H9 (cell line): ENCODE results near the gene MAP3K20. TPM values are rescaled to one million over a fixed set of nuclear protein-coding genes. Genes with fewer than 3 reads are reported as not detected.
"Not testable (repeated sequence)": the region's sequence is repeated elsewhere in the genome, so short reads cannot be mapped to it uniquely, and the experiment has no call there.

Experiments used
- DNase-seq: peaks from one replicate; pipeline ENCODE4 v3.0.0-alpha.2; 2017
- H2AFZ ChIP-seq: one replicate; pipeline ENCODE4 v1.6.1; 2013; ENCODE audit warnings: mild to moderate bottlenecking, low read length, control low read depth, moderate library complexity
- H2AK5ac ChIP-seq: 2 replicates; pipeline ENCODE4 v1.6.1; 2013; ENCODE audit warnings: low read length, control low read depth, mixed read lengths; ENCODE audit not compliant: insufficient read length
- H2BK120ac ChIP-seq: one replicate; pipeline ENCODE4 v1.6.1; 2013; ENCODE audit warnings: low read depth, mild to moderate bottlenecking, low read length, control low read depth, inconsistent platforms; ENCODE audit not compliant: poor library complexity, severe bottlenecking
- H2BK12ac ChIP-seq: 2 replicates; pipeline ENCODE4 v1.6.1; 2013; ENCODE audit warnings: low read length, control low read depth, mixed read lengths, low read depth; ENCODE audit not compliant: insufficient read length
- H2BK15ac ChIP-seq: 2 replicates; pipeline ENCODE4 v1.6.1; 2013; ENCODE audit warnings: low read depth, low read length, control low read depth
- H2BK20ac ChIP-seq: one replicate; pipeline ENCODE4 v1.6.1; 2013; ENCODE audit warnings: low read depth, mild to moderate bottlenecking, low read length, control low read depth, inconsistent platforms; ENCODE audit not compliant: poor library complexity, severe bottlenecking
- H2BK5ac ChIP-seq: 2 replicates; pipeline ENCODE4 v1.6.1; 2013; ENCODE audit warnings: low read length, control low read depth, mixed read lengths; ENCODE audit not compliant: insufficient read length
- H3K14ac ChIP-seq: 2 replicates; pipeline ENCODE4 v1.6.1; 2013; ENCODE audit warnings: low read length, control low read depth; ENCODE audit not compliant: insufficient read depth
- H3K18ac ChIP-seq: 2 replicates; pipeline ENCODE4 v1.6.1; 2013; ENCODE audit warnings: low read depth, mild to moderate bottlenecking, mixed read lengths, low read length, control low read depth; ENCODE audit not compliant: insufficient read length
- H3K23ac ChIP-seq: 2 replicates; pipeline ENCODE4 v1.6.1; 2013; ENCODE audit warnings: low read length, control low read depth, mixed read lengths, low read depth; ENCODE audit not compliant: insufficient read length
- H3K23me2 ChIP-seq: 2 replicates; pipeline ENCODE4 v1.6.1; 2013; ENCODE audit warnings: low read depth, mild to moderate bottlenecking, mixed read lengths, low read length, control low read depth; ENCODE audit not compliant: insufficient read length, poor library complexity, severe bottlenecking
- H3K27ac ChIP-seq: 2 replicates; pipeline ENCODE4 v1.5.1; 2013; ENCODE audit warnings: low read length, control low read depth, mixed read lengths, low read depth; ENCODE audit not compliant: insufficient read length
- H3K27me3 ChIP-seq: 2 replicates; pipeline ENCODE4 v1.6.1; 2013; ENCODE audit warnings: low read length, control low read depth, inconsistent platforms; ENCODE audit not compliant: insufficient read depth
- H3K4ac ChIP-seq: 2 replicates; pipeline ENCODE4 v1.6.1; 2013; ENCODE audit warnings: low read depth, mild to moderate bottlenecking, control low read depth, inconsistent platforms, low read length, moderate library complexity
- H3K4me1 ChIP-seq: 2 replicates; pipeline ENCODE4 v1.6.1; 2013; ENCODE audit warnings: low read length, control low read depth, inconsistent platforms; ENCODE audit not compliant: insufficient read depth
- H3K4me2 ChIP-seq: 2 replicates; pipeline ENCODE4 v1.6.1; 2013; ENCODE audit warnings: low read length, control low read depth, mixed read lengths; ENCODE audit not compliant: insufficient read length, insufficient read depth
- H3K56ac ChIP-seq: 2 replicates; pipeline ENCODE4 v1.6.1; 2013; ENCODE audit warnings: low read depth, mild to moderate bottlenecking, mixed read lengths, low read length, control low read depth; ENCODE audit not compliant: insufficient read length
- H3K79me1 ChIP-seq: 2 replicates; pipeline ENCODE4 v1.6.1; 2013; ENCODE audit warnings: low read depth, mild to moderate bottlenecking, moderate library complexity, low read length, control low read depth, inconsistent platforms; ENCODE audit not compliant: insufficient read depth, poor library complexity, severe bottlenecking
- H3K79me2 ChIP-seq: 2 replicates; pipeline ENCODE4 v1.6.1; 2013; ENCODE audit warnings: low read length, control low read depth, inconsistent platforms; ENCODE audit not compliant: insufficient read depth
- H3K9ac ChIP-seq: 2 replicates; pipeline ENCODE4 v1.6.1; 2013; ENCODE audit warnings: low read length, control low read depth, mixed read lengths; ENCODE audit not compliant: insufficient read length; ENCODE audit errors: extremely low read depth
- H3K9me3 ChIP-seq: one replicate; pipeline ENCODE4 v1.6.1; 2013; ENCODE audit warnings: low read depth, low read length, inconsistent platforms; ENCODE audit not compliant: control insufficient read depth
- H3T11ph ChIP-seq: one replicate; pipeline ENCODE4 v1.6.1; 2013; ENCODE audit warnings: mild to moderate bottlenecking, low read length, control low read depth, inconsistent platforms
- H4K20me1 ChIP-seq: one replicate; pipeline ENCODE4 v1.6.1; 2013; ENCODE audit not compliant: control insufficient read depth, insufficient read length, insufficient read depth
- H4K5ac ChIP-seq: 2 replicates; pipeline ENCODE4 v1.6.1; 2013; ENCODE audit warnings: low read depth, mild to moderate bottlenecking, mixed read lengths, low read length, control low read depth; ENCODE audit not compliant: insufficient read length
- H4K8ac ChIP-seq: replicated peaks from 2 replicates; pipeline ENCODE4 v1.6.1; 2013; ENCODE audit warnings: low read length, control low read depth, mixed read lengths, low read depth; ENCODE audit not compliant: insufficient read length
- H4K91ac ChIP-seq: 2 replicates; pipeline ENCODE4 v1.6.1; 2013; ENCODE audit warnings: low read depth, mild to moderate bottlenecking, moderate library complexity, mixed read lengths, low read length, control low read depth; ENCODE audit not compliant: insufficient read length
- H3K27ac Mint-ChIP-seq, 3 experiments: 2 replicates in 2 of 3; 3 replicates in 1 of 3; pipeline ENCODE4 v1.8.0; 2020 to 2021; ENCODE audit warnings: mixed read lengths in 3 of 3, mild to moderate bottlenecking in 1 of 3, moderate library complexity in 1 of 3
- H3K27me3 Mint-ChIP-seq: 2 replicates; pipeline ENCODE4 v1.8.0; 2021; ENCODE audit warnings: low read depth, mild to moderate bottlenecking, moderate library complexity, mixed read lengths
- H3K36me3 Mint-ChIP-seq, 3 experiments: 2 replicates in 2 of 3; 3 replicates in 1 of 3; pipeline ENCODE4 v1.8.0; 2020 to 2021; ENCODE audit warnings: low read depth in 3 of 3, mixed read lengths in 3 of 3; ENCODE audit not compliant: insufficient read depth in 1 of 3
- H3K4me1 Mint-ChIP-seq, 2 experiments: 2 replicates each; pipeline ENCODE4 v1.8.0; 2020; ENCODE audit warnings: mixed read lengths in 2 of 2
- H3K4me3 Mint-ChIP-seq, 2 experiments: 2 replicates in 1 of 2; 3 replicates in 1 of 2; pipeline ENCODE4 v1.8.0; 2020 to 2021; ENCODE audit warnings: mild to moderate bottlenecking in 2 of 2, mixed read lengths in 2 of 2, moderate library complexity in 1 of 2
- H3K9me3 Mint-ChIP-seq, 2 experiments: 2 replicates in 1 of 2; 3 replicates in 1 of 2; pipeline ENCODE4 v1.8.0; 2020; ENCODE audit warnings: mild to moderate bottlenecking in 2 of 2, mixed read lengths in 2 of 2, moderate library complexity in 1 of 2
- WGBS: extraction: QIAGEN DNeasy Blood & Tissue Kit; methylation state at CpG from one replicate; pipeline ENCODE4 v1.1.7; 2013; ENCODE audit warnings: missing lambda C conversion rate, low lambda C conversion rate, mixed read lengths; ENCODE audit not compliant: insufficient read length; ENCODE audit errors: extremely low coverage; 5-methylcytosine and 5-hydroxymethylcytosine counted together
- total RNA-seq: library from RNA; stranded (reverse); gene quantifications from 2 replicates; pipeline ENCODE4 v1.2.1, GENCODE V29; 2021
- TF ChIP-seq, protein P1 (sequence below): fragments of 200-600 bp; sonication (generic); conservative IDR thresholded peaks from 3 replicates; pipeline ENCODE4 v1.8.0; 2021; ENCODE audit warnings: antibody characterized with exemption, mild to moderate bottlenecking

Gene MAP3K20
- total RNA-seq, 1 experiment from 2014 or later: 8.7 TPM

DNA sequence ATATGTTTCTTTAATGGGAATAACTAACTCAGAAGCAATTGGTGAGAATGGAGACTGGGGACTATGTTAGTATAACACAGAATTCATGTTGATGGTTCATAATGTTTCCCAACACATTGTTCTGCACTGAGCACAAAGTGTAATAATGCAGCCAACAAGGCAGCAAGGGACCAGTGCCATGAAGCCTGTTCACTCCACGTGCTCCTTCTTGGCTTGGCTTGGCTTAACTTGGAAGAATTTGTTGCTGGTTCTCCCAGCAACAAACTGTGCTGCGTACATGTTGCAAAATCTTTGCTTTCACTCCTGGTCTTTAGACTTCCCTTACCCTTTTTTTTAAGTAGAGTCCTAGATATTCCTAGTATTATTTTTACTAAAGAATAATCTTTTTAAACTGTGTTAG lies 129.7 kb downstream of the MAP3K20 start:
- no peaks in the 10 kb centered on the region for H3K9me3 ChIP-seq
- H4K8ac ChIP-seq: no peak overlapping the region
- H3K23me2 ChIP-seq: no peaks in the 10 kb centered on the region
- no peak overlapping the region for H2BK120ac ChIP-seq
- H3K79me2 ChIP-seq: no peaks in the 10 kb centered on the region
- no peak overlapping the region for H3K23ac ChIP-seq
- H2BK5ac ChIP-seq: no peak overlapping the region
- no peak overlapping the region for H3K9ac ChIP-seq
- no peak overlapping the region for H2AK5ac ChIP-seq
- H2BK12ac ChIP-seq: no peak overlapping the region
- H3K14ac ChIP-seq: no peak overlapping the region
- no peak overlapping the region for H4K5ac ChIP-seq
- no peak overlapping the region for H2AFZ ChIP-seq
- no peaks in the 10 kb centered on the region for H3K36me3 Mint-ChIP-seq
- H3K79me1 ChIP-seq: no peaks in the 10 kb centered on the region
- H3K27me3 Mint-ChIP-seq: no peaks in the 10 kb centered on the region
- no peak overlapping the region for H3K18ac ChIP-seq
- H3K27ac ChIP-seq: no peak overlapping the region
- no peak for DNase-seq
- H2BK20ac ChIP-seq: no peak overlapping the region
- H3K27ac Mint-ChIP-seq: no peak overlapping the region
- H3K4ac ChIP-seq: no peak overlapping the region
- no peak overlapping the region for H4K91ac ChIP-seq
- H3K9me3 Mint-ChIP-seq: no peaks in the 10 kb centered on the region
- H2BK15ac ChIP-seq: no peak overlapping the region
- no CpG with 5 or more reads among the region's 2 CpGs for WGBS
- no peak overlapping the region for H3K4me2 ChIP-seq
- TF ChIP-seq, protein P1, sequence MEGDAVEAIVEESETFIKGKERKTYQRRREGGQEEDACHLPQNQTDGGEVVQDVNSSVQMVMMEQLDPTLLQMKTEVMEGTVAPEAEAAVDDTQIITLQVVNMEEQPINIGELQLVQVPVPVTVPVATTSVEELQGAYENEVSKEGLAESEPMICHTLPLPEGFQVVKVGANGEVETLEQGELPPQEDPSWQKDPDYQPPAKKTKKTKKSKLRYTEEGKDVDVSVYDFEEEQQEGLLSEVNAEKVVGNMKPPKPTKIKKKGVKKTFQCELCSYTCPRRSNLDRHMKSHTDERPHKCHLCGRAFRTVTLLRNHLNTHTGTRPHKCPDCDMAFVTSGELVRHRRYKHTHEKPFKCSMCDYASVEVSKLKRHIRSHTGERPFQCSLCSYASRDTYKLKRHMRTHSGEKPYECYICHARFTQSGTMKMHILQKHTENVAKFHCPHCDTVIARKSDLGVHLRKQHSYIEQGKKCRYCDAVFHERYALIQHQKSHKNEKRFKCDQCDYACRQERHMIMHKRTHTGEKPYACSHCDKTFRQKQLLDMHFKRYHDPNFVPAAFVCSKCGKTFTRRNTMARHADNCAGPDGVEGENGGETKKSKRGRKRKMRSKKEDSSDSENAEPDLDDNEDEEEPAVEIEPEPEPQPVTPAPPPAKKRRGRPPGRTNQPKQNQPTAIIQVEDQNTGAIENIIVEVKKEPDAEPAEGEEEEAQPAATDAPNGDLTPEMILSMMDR: no peak
- no peaks in the 10 kb centered on the region for H3K27me3 ChIP-seq
- H4K20me1 ChIP-seq: no peaks in the 10 kb centered on the region
- H3K4me3 Mint-ChIP-seq: no peak overlapping the region
- no peaks in the 10 kb centered on the region for H3K4me1 ChIP-seq
- peaks cover 2% of the 10 kb centered on the region in 2 experiments; a peak in 2 of 4 replicates for H3K4me1 Mint-ChIP-seq
- no peak overlapping the region for H3T11ph ChIP-seq
- no peak overlapping the region for H3K56ac ChIP-seq

DNA sequence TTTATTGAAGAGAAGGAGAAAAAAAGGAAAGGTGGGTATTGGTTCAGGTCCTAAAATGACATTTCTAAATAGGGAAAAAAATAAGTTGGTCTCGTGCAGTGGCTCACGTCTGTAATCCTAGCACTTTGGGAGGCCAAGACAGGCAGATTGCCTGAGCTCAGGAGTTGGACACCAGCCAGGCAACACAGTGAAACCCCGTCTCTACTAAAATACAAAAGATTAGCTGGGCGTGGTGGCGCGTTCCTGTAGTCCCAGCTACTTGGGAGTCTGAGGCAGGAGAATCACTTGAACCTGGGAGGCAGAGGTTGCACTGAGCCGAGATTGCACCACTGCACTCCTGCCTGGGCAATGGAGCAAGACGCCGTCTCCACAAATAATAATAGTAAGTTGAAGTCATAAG lies 131.5 kb downstream of the MAP3K20 start:
- WGBS: no CpG with 5 or more reads among the region's 9 CpGs
- H3K27ac Mint-ChIP-seq: not testable (repeated sequence)

More for the DNA sequence above, 131.5 kb downstream of the MAP3K20 start:
- not testable (repeated sequence) for H2AK5ac ChIP-seq, H3K23ac ChIP-seq, DNase-seq, H3K9me3 Mint-ChIP-seq, H3K27ac ChIP-seq, H4K91ac ChIP-seq, H3K14ac ChIP-seq, H3K79me2 ChIP-seq, H2BK120ac ChIP-seq, H2BK15ac ChIP-seq, H2BK20ac ChIP-seq, H3K56ac ChIP-seq, H2AFZ ChIP-seq, H2BK5ac ChIP-seq, H3T11ph ChIP-seq, H4K5ac ChIP-seq, H3K27me3 Mint-ChIP-seq, H3K9ac ChIP-seq, H3K36me3 Mint-ChIP-seq, H3K23me2 ChIP-seq, H2BK12ac ChIP-seq, H4K20me1 ChIP-seq, H3K4me3 Mint-ChIP-seq, H3K27me3 ChIP-seq, H4K8ac ChIP-seq, H3K18ac ChIP-seq, H3K4me1 Mint-ChIP-seq, H3K4me1 ChIP-seq, H3K9me3 ChIP-seq, H3K79me1 ChIP-seq, H3K4ac ChIP-seq, H3K4me2 ChIP-seq
